Activated naive CD4-positive, alpha-beta T cell treated with anti-CD3 and anti-CD28 coated beads for 36 hours (primary cell): ENCODE data around the gene NFATC3. TPM values are rescaled to one million over a fixed set of nuclear protein-coding genes. Genes with fewer than 3 reads are reported as not detected.

Experiments
- CTCF ChIA-PET: fragments of 350-600 bp; sonication (Branson Sonifier 250); formaldehyde crosslinking; loops from one replicate; lab custom pipeline; 2021; ENCODE audit warnings: antibody characterized with exemption; lab: Charles Lee
- DNase-seq: peaks from one replicate; pipeline ENCODE4 v3.0.0-alpha.2; 2020
- H3K27ac Mint-ChIP-seq: one replicate; pipeline ENCODE4 v1.8.0; 2021; ENCODE audit warnings: mild to moderate bottlenecking, mixed read lengths
- H3K27me3 Mint-ChIP-seq: one replicate; pipeline ENCODE4 v1.8.0; 2021; ENCODE audit warnings: low read depth, mixed read lengths
- H3K36me3 Mint-ChIP-seq: one replicate; pipeline ENCODE4 v1.8.0; 2021; ENCODE audit warnings: low read depth, mixed read lengths
- H3K4me1 Mint-ChIP-seq: one replicate; pipeline ENCODE4 v1.8.0; 2021; ENCODE audit warnings: low read depth, mixed read lengths
- H3K4me3 Mint-ChIP-seq: one replicate; pipeline ENCODE4 v1.8.0; 2021; ENCODE audit warnings: mild to moderate bottlenecking, moderate library complexity, mixed read lengths
- H3K9me3 Mint-ChIP-seq: one replicate; pipeline ENCODE4 v1.8.0; 2021; ENCODE audit warnings: mixed read lengths
- intact Hi-C: fragments of 100-400 bp; cut with micrococcal nuclease; formaldehyde crosslinking; loops from one replicate; pipeline ENCODE4 v1.15.1; 2023
- total RNA-seq, 2 experiments: library from RNA; stranded (reverse); gene quantifications; one replicate each; pipeline ENCODE4 v1.2.3, GENCODE V29; 2021

Gene NFATC3
- total RNA-seq, 2 experiments from 2014 or later: 49.1 to 50.3 TPM

GRCh38 chr16:68083861-68084503, 1.2 kb upstream of the NFATC3 start:
- Mint-ChIP-seq H3K4me3 (peak overlapping the region; percentile 81), H3K4me1 (peaks cover 67% of the 10 kb centered on the region), H3K27ac (peak overlapping the region; percentile 95), H3K27me3 (no peaks in the 10 kb centered on the region), H3K9me3 (no peaks in the 10 kb centered on the region), H3K36me3 (peaks cover 8% of the 10 kb centered on the region)
- CTCF ChIA-PET: interaction anchor here (0.5 to 3.0 kb wide), 10 partner anchors 10 to 247 kb away, joined by 3 to 14 read pairs (median 3); no protein-coding TSS in a partner anchor
- intact Hi-C loops: loop anchor here (1.0 to 10.0 kb wide), 12 partner anchors 85 to 839 kb away; partner anchors contain the start of genes CDH3, CENPT, DPEP2 and ESRP2
- DNase-seq: no peak

GRCh38 chr16:68084504-68085258, 489 bp upstream of the NFATC3 start:
- Mint-ChIP-seq H3K4me3 (peak overlapping the region; percentile 81), H3K36me3 (peaks cover 4% of the 10 kb centered on the region), H3K27me3 (no peaks in the 10 kb centered on the region), H3K4me1 (peaks cover 67% of the 10 kb centered on the region), H3K9me3 (no peaks in the 10 kb centered on the region), H3K27ac (peak overlapping the region; percentile 95)
- peak; percentile 98 for DNase-seq
- CTCF ChIA-PET: interaction anchor here (0.6 to 3.0 kb wide), 12 partner anchors 9 to 570 kb away, joined by 3 to 14 read pairs (median 3); no protein-coding TSS in a partner anchor
- intact Hi-C loops: loop anchor here (1.0 to 10.0 kb wide), 15 partner anchors 86 to 840 kb away; partner anchors contain the start of genes CDH3, CENPT, CTCF and DPEP2

GRCh38 chr16:68086336-68086841, 1.2 kb downstream of the NFATC3 start:
- no peak for DNase-seq
- Mint-ChIP-seq H3K27me3 (no peaks in the 10 kb centered on the region), H3K36me3 (no peaks in the 10 kb centered on the region), H3K27ac (peak overlapping the region; percentile 93), H3K4me3 (peak overlapping the region; percentile 81), H3K4me1 (peaks cover 62% of the 10 kb centered on the region), H3K9me3 (no peaks in the 10 kb centered on the region)
- intact Hi-C loops: loop anchor here (1.0 to 10.0 kb wide), 6 partner anchors 8 to 842 kb away; partner anchors contain the start of genes CDH3, FHOD1 and SLC9A5
- CTCF ChIA-PET: interaction anchor here (0.7 to 2.6 kb wide), 3 partner anchors 142 to 145 kb away, joined by 3 to 11 read pairs (median 6); no protein-coding TSS in a partner anchor

GRCh38 chr16:68086860-68087268, 1.7 kb downstream of the NFATC3 start:
- CTCF ChIA-PET: interaction anchor here (0.7 to 2.6 kb wide), 4 partner anchors 9 to 143 kb away, joined by 3 to 11 read pairs (median 4); no protein-coding TSS in a partner anchor
- no peak for DNase-seq
- Mint-ChIP-seq H3K36me3 (no peaks in the 10 kb centered on the region), H3K27me3 (no peaks in the 10 kb centered on the region), H3K27ac (peak overlapping the region; percentile 93), H3K9me3 (no peaks in the 10 kb centered on the region), H3K4me3 (peak overlapping the region; percentile 81), H3K4me1 (peaks cover 62% of the 10 kb centered on the region)
- intact Hi-C loops: loop anchor here (1.0 to 10.0 kb wide), 6 partner anchors 7 to 842 kb away; partner anchors contain the start of genes CDH3, FHOD1 and SLC9A5

- DNase-seq: no peak
- Mint-ChIP-seq H3K9me3 (no peaks in the 10 kb centered on the region), H3K4me3 (peak overlapping the region; percentile 66), H3K36me3 (no peaks in the 10 kb centered on the region), H3K27me3 (no peaks in the 10 kb centered on the region), H3K27ac (peak overlapping the region; percentile 74), H3K4me1 (peaks cover 59% of the 10 kb centered on the region)
- intact Hi-C loops: loop anchor here (5.0 to 10.0 kb wide), 5 partner anchors 200 to 843 kb away; partner anchors contain the start of genes CDH3, FHOD1 and SLC9A5
- CTCF ChIA-PET: interaction anchor here (0.8 to 2.6 kb wide), 3 partner anchors 8 to 143 kb away, joined by 3 to 11 read pairs (median 6); no protein-coding TSS in a partner anchor
Observed at GRCh38 chr16:68087688-68088087, 2.5 kb downstream of the NFATC3 start.

GRCh38 chr16:68088130-68088972, 3.2 kb downstream of the NFATC3 start:
- Mint-ChIP-seq H3K36me3 (no peaks in the 10 kb centered on the region), H3K27me3 (no peaks in the 10 kb centered on the region), H3K4me3 (peak overlapping the region; percentile 66), H3K9me3 (no peaks in the 10 kb centered on the region), H3K4me1 (peaks cover 59% of the 10 kb centered on the region), H3K27ac (peak overlapping the region; percentile 78)
- CTCF ChIA-PET: interaction anchor here (1.2 to 2.3 kb wide), 2 partner anchors 140 kb away, joined by 6 to 9 read pairs; no protein-coding TSS in a partner anchor
- DNase-seq: no peak
- intact Hi-C loops: loop anchor here (5.0 to 10.0 kb wide), 5 partner anchors 199 to 844 kb away; partner anchors contain the start of genes CDH3, FHOD1 and SLC9A5

GRCh38 chr16:68089067-68089466, 3.9 kb downstream of the NFATC3 start:
- intact Hi-C loops: loop anchor here (5.0 to 10.0 kb wide), 5 partner anchors 198 to 844 kb away; partner anchors contain the start of genes CDH3, FHOD1 and SLC9A5
- Mint-ChIP-seq H3K36me3 (no peaks in the 10 kb centered on the region), H3K9me3 (no peaks in the 10 kb centered on the region), H3K27me3 (no peaks in the 10 kb centered on the region), H3K4me1 (peaks cover 59% of the 10 kb centered on the region), H3K4me3 (peak overlapping the region; percentile 61), H3K27ac (peak overlapping the region; percentile 78)
- DNase-seq: no peak
- CTCF ChIA-PET: interaction anchor here (1.0 to 1.2 kb wide), 2 partner anchors 138 to 139 kb away, joined by 3 to 9 read pairs; no protein-coding TSS in a partner anchor

- intact Hi-C loops: loop anchor here (5.0 kb wide), 1 partner anchor 57 kb away; no protein-coding TSS in a partner anchor
- DNase-seq: no peak
- peaks cover 66% of the 10 kb centered on the region for H3K4me1 Mint-ChIP-seq
- H3K9me3 Mint-ChIP-seq: no peaks in the 10 kb centered on the region
- peak overlapping the region; percentile 71 for H3K27ac Mint-ChIP-seq
- peak overlapping the region; percentile 30 for H3K4me3 Mint-ChIP-seq
- H3K36me3 Mint-ChIP-seq: no peaks in the 10 kb centered on the region
- CTCF ChIA-PET: interaction anchor here (1.0 to 1.2 kb wide), 2 partner anchors 137 to 138 kb away, joined by 3 to 9 read pairs; no protein-coding TSS in a partner anchor
- H3K27me3 Mint-ChIP-seq: no peaks in the 10 kb centered on the region
Observed at GRCh38 chr16:68090130-68090529, 5.0 kb downstream of the NFATC3 start.

- intact Hi-C loops: loop anchor here (5.0 kb wide), 1 partner anchor 57 kb away; no protein-coding TSS in a partner anchor
- peak overlapping the region; percentile 79 for H3K27ac Mint-ChIP-seq
- no peak for DNase-seq
- no peaks in the 10 kb centered on the region for H3K9me3 Mint-ChIP-seq
- H3K27me3 Mint-ChIP-seq: no peaks in the 10 kb centered on the region
- CTCF ChIA-PET: no interaction called here
- peaks cover 68% of the 10 kb centered on the region for H3K4me1 Mint-ChIP-seq
- H3K4me3 Mint-ChIP-seq: peak overlapping the region; percentile 17
- no peaks in the 10 kb centered on the region for H3K36me3 Mint-ChIP-seq
Observed at GRCh38 chr16:68090533-68090932, 5.4 kb downstream of the NFATC3 start.

GRCh38 chr16:68091380-68092261, 6.5 kb downstream of the NFATC3 start:
- CTCF ChIA-PET: interaction anchor here (1.0 to 3.7 kb wide), 4 partner anchors 47 to 171 kb away, joined by 3 to 20 read pairs (median 6); no protein-coding TSS in a partner anchor
- intact Hi-C loops: loop anchor here (5.0 kb wide), 1 partner anchor 56 kb away; no protein-coding TSS in a partner anchor
- peaks cover 76% of the 10 kb centered on the region for H3K4me1 Mint-ChIP-seq
- no peaks in the 10 kb centered on the region for H3K9me3 Mint-ChIP-seq
- H3K27ac Mint-ChIP-seq: peak overlapping the region; percentile 88
- DNase-seq: no peak
- H3K36me3 Mint-ChIP-seq: no peaks in the 10 kb centered on the region
- no peaks in the 10 kb centered on the region for H3K27me3 Mint-ChIP-seq
- no peak overlapping the region for H3K4me3 Mint-ChIP-seq
